Astrocyte of the hippocampus (primary cell): Measurements from ENCODE around the gene TCF12.

ENCODE experiments used
- DNase-seq: peaks from one replicate; pipeline ENCODE4 v3.0.0; 2011; ENCODE audit warnings: low read depth, low spot score

Gene TCF12

GRCh38 chr15:57015897-57016296, 97.5 kb downstream of the TCF12 start:
- no peak for DNase-seq

GRCh38 chr15:57017024-57017423, 98.6 kb downstream of the TCF12 start:
- no peak for DNase-seq

GRCh38 chr15:57018151-57018550, 99.7 kb downstream of the TCF12 start:
- no peak for DNase-seq

- no peak for DNase-seq
Measured at GRCh38 chr15:57019496-57020160, 101.2 kb downstream of the TCF12 start.

- peak; percentile 11 for DNase-seq
Measured at GRCh38 chr15:57025264-57025926, 107.0 kb downstream of the TCF12 start.

- no peak for DNase-seq
Measured at GRCh38 chr15:57026016-57026592, 107.7 kb downstream of the TCF12 start.

GRCh38 chr15:57027596-57027995, 109.2 kb downstream of the TCF12 start:
- DNase-seq = no peak

- no peak for DNase-seq
Measured at GRCh38 chr15:57028176-57028575, 109.7 kb downstream of the TCF12 start.

- no peak for DNase-seq
Measured at GRCh38 chr15:57030011-57030410, 111.6 kb downstream of the TCF12 start.

- DNase-seq = peak; percentile 24
Measured at GRCh38 chr15:57031082-57031481, 112.6 kb downstream of the TCF12 start.

- DNase-seq = peak; percentile 58
Measured at GRCh38 chr15:57031605-57032004, 113.2 kb downstream of the TCF12 start.

- DNase-seq = no peak
Measured at GRCh38 chr15:57032338-57032737, 113.9 kb downstream of the TCF12 start.

GRCh38 chr15:57033715-57034439, 115.4 kb downstream of the TCF12 start:
- DNase-seq = no peak

- DNase-seq = no peak
Measured at GRCh38 chr15:57034613-57035012, 116.2 kb downstream of the TCF12 start.

- DNase-seq = no peak
Measured at GRCh38 chr15:57035664-57036063, 117.2 kb downstream of the TCF12 start.

- peak; percentile 26 for DNase-seq
Measured at GRCh38 chr15:57036352-57036751, 117.9 kb downstream of the TCF12 start.

- DNase-seq = no peak
Measured at GRCh38 chr15:57037548-57037947, 119.1 kb downstream of the TCF12 start.

- no peak for DNase-seq
Measured at GRCh38 chr15:57038040-57038439, 119.6 kb downstream of the TCF12 start.

- no peak for DNase-seq
Measured at GRCh38 chr15:57038496-57038895, 120.1 kb downstream of the TCF12 start.

GRCh38 chr15:57041416-57041815, 123.0 kb downstream of the TCF12 start:
- DNase-seq = peak; percentile 55

GRCh38 chr15:57044072-57044702, 125.7 kb downstream of the TCF12 start:
- no peak for DNase-seq

GRCh38 chr15:57044970-57045369, 126.5 kb downstream of the TCF12 start:
- DNase-seq = no peak
